ENCODE data around the gene MAB21L3.

MAB21L3 gene

DNA sequence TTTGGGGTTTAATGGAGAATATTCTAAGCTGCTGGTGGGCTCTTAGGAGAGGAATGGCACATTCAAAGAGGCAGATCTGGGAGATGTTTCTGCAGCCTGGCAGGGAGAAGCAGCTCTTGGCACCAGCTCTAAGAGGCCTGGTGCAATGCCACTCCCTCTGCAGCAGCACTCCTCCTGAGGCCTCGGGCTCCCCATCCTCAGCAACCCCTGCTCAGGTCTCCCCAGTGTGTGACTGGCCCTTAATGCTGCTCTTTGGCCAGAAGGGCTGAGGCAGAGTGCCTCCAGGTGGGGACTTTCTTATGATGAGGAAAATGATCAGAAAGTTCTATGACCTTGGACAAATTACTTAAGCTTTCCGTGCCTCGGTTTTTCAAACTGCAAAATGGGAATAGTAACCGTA lies 55.5 kb downstream of the MAB21L3 start:
- no peak for DNase-seq

DNA sequence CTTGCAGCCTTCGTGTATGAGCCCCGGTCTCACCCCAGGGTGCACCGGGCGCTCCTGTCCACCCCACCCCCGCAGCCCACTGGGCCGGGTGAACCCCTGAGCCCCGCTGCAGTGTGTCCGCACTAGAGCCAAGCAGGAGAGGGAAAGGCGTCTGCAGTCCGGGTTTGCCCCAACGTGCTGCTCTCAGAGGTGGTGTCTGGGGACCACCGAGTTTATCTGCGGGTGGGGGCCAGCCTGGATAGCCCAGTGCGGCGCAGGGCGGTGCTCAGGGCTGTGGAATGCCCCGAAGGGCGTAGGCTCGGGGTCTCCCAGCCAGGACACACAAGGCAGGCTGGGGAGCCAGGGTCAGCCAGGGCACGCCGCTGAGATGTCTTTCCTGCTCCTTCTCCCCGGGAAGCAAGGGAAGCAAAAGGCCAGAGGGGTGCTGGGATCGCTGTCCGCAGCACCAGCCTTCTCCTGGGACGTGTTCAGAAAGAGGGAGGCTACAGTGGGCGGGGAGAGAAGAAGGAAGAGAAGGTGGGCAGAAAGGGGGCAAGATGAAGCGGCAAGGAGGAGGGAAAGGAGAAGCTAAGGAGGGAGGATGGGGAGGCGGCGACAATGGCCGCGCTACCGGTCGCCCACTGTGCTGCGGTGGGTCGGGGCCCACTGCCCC lies 56.6 kb downstream of the MAB21L3 start:
- no peak for DNase-seq

DNA sequence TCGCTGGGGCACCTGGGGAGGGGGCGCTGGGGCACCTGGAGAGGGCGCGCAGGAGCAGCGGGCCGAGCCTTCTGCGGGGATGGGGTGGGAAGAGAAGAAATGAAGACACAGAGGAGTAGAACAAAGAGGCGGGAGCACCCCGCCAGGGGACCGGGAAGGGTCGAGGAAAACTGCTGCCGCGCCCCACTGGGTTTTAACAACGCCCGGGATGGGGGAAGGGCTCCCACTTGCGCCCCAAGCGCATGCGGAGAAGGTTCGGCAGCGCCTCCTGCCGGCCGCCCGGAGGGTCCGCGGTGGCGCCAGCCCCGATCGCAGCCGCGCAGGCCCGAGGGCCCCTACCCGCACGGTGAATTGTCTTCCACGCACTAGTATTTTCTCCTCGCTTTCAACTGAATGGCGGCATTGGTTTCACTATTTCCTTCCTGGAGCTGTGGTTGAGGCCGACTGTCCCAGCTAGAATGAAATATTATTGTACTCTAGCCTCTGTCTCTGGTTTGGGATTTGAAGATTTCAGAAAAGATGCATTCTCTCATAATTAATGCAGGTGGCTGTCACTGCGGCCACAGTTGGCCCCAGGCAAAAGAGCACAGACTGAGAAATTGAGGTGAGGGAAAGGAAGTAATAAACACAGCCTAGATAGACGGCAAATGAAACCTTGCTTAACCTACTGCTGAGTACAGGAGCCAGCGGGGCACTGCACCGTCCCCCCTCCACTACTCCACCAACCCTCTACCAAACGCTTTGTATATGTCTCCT lies 57.3 kb downstream of the MAB21L3 start:
- DNase-seq: peak; percentile 86

- no peak for DNase-seq
These were observed 58.7 kb downstream of the MAB21L3 start for GRCh38 chr1:116169898-116170297.

DNA sequence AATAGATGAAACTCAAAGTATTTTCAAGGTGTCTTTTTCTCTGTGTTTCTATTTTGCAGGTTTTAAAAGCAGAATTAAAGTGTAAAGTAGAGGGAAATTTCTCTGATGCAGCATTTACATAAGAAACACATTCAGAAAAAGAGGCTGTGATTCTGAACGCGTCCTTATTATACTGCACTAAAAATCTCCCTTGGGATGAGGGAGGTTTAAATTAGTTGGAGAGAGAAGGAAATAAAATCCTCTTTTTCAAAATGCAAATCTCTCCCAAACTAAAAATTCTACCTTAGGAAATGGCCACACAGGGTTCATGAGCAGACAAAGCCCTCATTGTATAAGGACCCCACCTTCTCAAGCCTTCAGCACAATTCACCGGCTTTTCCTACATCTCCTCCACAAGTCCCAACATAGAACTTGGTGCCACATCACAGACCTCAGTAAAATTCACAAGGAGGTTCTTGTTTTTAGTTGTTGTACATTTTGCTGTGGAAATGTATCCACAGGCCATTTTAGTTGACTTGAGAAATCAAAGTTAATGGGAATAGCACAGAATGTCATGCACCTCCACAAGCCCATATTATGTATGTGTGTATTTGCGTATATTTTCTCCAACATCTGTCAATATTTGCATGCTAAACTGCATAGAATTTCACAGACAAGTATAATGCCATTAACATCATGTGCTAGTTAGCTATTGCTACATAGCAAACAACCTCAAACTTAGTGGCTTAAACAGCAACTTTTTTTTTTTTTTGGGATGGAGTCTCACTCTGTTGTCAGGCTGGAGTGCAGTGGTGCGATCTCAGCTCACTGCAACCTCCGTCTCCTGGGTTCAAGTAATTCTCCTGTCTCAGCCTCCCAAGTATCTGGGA lies 59.8 kb downstream of the MAB21L3 start:
- no peak for DNase-seq

DNA sequence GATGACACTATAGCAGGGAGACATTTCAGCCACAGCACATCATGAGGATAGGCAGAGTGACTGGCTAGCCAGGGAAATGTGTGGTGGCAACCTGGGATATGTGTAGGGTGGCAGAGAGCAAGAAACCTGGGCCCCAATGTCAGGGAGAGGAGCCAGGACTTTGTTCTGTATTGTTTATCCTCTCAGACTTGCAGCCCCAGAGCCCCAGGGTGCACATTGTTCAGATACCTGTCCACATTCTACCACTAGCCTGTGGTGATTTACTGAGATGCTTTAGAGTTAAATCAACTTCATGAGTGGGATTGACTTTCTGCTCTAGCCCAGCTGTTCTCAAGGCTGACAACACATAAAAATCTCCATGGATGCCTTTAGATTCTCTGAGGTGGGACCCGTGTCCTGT lies 61.5 kb downstream of the MAB21L3 start:
- no peak for DNase-seq

GRCh38 chr1:116175611-116176010 lies 64.4 kb downstream of the MAB21L3 start:
- DNase-seq: no peak

GRCh38 chr1:116176306-116176789 lies 65.1 kb downstream of the MAB21L3 start:
- no peak for DNase-seq

DNA sequence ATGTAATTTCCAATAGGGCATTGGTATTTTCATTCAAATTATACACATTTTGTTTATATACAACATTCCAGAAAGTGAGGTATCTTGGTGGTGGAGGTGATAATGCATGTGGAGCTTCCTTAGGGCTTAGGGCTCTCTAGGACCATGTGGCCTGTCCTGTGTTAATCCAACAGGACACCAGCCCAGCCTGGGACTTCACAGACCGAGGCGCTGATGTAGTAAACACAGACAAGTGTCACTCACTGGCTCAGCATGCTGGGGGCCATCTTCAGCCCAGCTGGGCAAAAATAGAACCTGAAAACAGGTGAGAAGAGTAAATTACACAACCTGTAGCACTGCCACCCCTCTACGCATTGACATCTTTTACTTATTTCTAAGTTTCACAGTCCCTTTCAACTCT lies 66.7 kb downstream of the MAB21L3 start:
- no peak for DNase-seq

- no peak for DNase-seq
These were observed 67.6 kb downstream of the MAB21L3 start for GRCh38 chr1:116178837-116179236.

DNA sequence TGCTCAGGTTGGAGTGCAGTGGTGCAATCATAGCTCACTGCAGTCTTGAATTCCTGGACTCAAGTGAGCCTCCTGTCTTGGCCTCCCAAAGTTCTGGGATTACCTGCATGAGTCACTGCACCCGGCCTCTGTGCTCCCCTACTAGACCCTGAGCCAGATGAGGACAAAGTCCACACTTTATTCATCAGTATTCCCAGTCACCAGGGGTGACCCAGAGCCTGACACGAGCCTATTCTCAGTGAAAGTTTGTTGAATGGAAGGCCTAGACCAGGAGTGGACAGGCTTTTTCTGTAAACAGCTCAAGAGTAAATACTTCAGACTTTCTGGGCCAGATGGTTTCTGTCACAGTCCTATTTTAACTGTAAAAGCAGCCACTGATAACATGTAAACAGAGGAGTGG lies 68.2 kb downstream of the MAB21L3 start:
- no peak for DNase-seq

DNA sequence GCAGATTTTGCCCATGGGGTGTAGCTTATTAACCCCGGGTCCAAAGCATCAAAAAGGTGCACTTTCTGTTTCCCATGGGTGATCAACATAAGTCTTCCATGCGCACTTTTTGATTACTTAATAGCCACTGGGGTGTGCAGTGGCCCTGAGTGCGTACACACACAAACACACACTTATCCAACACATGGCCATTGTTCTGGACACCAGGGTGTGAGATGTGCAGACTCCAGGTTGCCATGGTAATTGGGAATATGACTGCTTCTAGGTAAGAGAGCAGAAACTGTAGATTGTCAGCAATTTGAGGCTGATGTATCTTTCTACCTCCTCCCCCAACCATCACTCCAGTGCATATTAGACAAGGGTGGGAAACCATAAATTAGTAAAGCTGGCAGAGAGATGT lies 68.8 kb downstream of the MAB21L3 start:
- no peak for DNase-seq

- no peak for DNase-seq
These were observed 71.0 kb downstream of the MAB21L3 start for GRCh38 chr1:116182019-116182714.
